A673 (cell line): Measurements from ENCODE around the gene COPS4. TPM values are rescaled to one million over a fixed set of nuclear protein-coding genes. Genes with fewer than 3 reads are reported as not detected.
"Not testable (repeated sequence)": the region's sequence is repeated elsewhere in the genome, so short reads cannot be mapped to it uniquely, and the experiment has no call there.

ENCODE experiments used
- BruUV-seq: library from RNA; stranded (reverse); fragments of 400-500 nt; replicated peaks from 2 replicates; lab custom pipeline; 2021; lab: Mats Ljungman, UMichigan
- CTCF ChIA-PET: fragments of 300-600 bp; sonication (Branson Sonifier 250); formaldehyde crosslinking; loops from one replicate; lab custom pipeline; 2022; ENCODE audit warnings: antibody characterized with exemption; lab: Charles Lee
- POLR2A ChIA-PET: fragments of 300-600 bp; sonication (Branson Sonifier 250); formaldehyde crosslinking; loops from one replicate; lab custom pipeline; 2022; ENCODE audit warnings: antibody characterized with exemption; ENCODE audit not compliant: low non-redundant PET; lab: Charles Lee
- DNase-seq: peaks from one replicate; pipeline ENCODE4 v3.0.0-alpha.2; 2015; ENCODE audit warnings: low spot score
- H3K27ac ChIP-seq: fragments of 200-600 bp; sonication (generic); 2 replicates; pipeline ENCODE4 v1.5.1; 2016; ENCODE audit warnings: mixed run types, low read depth, mild to moderate bottlenecking, mixed read lengths, antibody characterized with exemption, low read length; ENCODE audit not compliant: poor library complexity, severe bottlenecking
- H3K27me3 ChIP-seq: fragments of 200-600 bp; sonication (generic); replicated peaks from 2 replicates; pipeline ENCODE4 v1.6.1; 2017; ENCODE audit warnings: mixed run types, low read depth, mild to moderate bottlenecking, mixed read lengths, antibody characterized with exemption, low read length; ENCODE audit not compliant: insufficient read depth, poor library complexity
- H3K36me3 ChIP-seq: fragments of 200-600 bp; sonication (generic); 2 replicates; pipeline ENCODE4 v1.6.1; 2016; ENCODE audit warnings: mixed run types, mild to moderate bottlenecking, mixed read lengths, antibody characterized with exemption, low read length; ENCODE audit not compliant: insufficient read depth, poor library complexity, severe bottlenecking
- H3K4me1 ChIP-seq: fragments of 200-600 bp; sonication (generic); 2 replicates; pipeline ENCODE4 v1.6.1; 2017; ENCODE audit warnings: mixed run types, mild to moderate bottlenecking, mixed read lengths, antibody characterized with exemption, low read length; ENCODE audit not compliant: insufficient read depth, poor library complexity, severe bottlenecking
- H3K4me3 ChIP-seq: fragments of 200-600 bp; sonication (generic); 2 replicates; pipeline ENCODE4 v1.5.1; 2016; ENCODE audit warnings: low read depth, mixed run types, mild to moderate bottlenecking, mixed read lengths, low read length; ENCODE audit not compliant: poor library complexity, severe bottlenecking
- H3K9me3 ChIP-seq: fragments of 200-600 bp; sonication (generic); 2 replicates; pipeline ENCODE4 v1.6.1; 2016; ENCODE audit warnings: mixed run types, low read depth, mild to moderate bottlenecking, mixed read lengths, antibody characterized with exemption, low read length; ENCODE audit not compliant: poor library complexity, severe bottlenecking
- CTCF ChIP-seq: fragments of 300-800, 200-600 bp; sonication (generic); conservative IDR thresholded peaks from 2 replicates; pipeline ENCODE4 v1.5.1; 2017; ENCODE audit warnings: low read depth, mild to moderate bottlenecking, antibody characterized with exemption, low read length, moderate library complexity, mixed read lengths
- EZH2 ChIP-seq: fragments of 200-600 bp; sonication (generic); IDR thresholded peaks from 2 replicates; pipeline ENCODE4 v1.6.1; 2017; ENCODE audit warnings: borderline replicate concordance, low read depth, mild to moderate bottlenecking, mixed read lengths, antibody characterized with exemption, low read length; ENCODE audit not compliant: poor library complexity, severe bottlenecking
- intact Hi-C: fragments of 100-400 bp; cut with micrococcal nuclease; formaldehyde crosslinking; loops from one replicate; pipeline ENCODE4 v1.10.0; 2022; ENCODE audit not compliant: unreplicated experiment
- total RNA-seq: library from RNA; stranded (reverse); gene quantifications from 2 replicates; pipeline ENCODE4 v1.2.3, GENCODE V29; 2021

COPS4 gene
- total RNA-seq, 1 experiment from 2014 or later = 25.5 TPM

GRCh38 chr4:83043801-83044407, 8.9 kb downstream of the COPS4 start:
- BruUV-seq = no TSS peak
- POLR2A ChIA-PET = no interaction called here
- Histone ChIP-seq H3K27me3 (no peaks in the 10 kb centered on the region), H3K4me3 (no peak overlapping the region), H3K27ac (no peak overlapping the region), H3K9me3 (no peaks in the 10 kb centered on the region), H3K36me3 (no peaks in the 10 kb centered on the region), H3K4me1 (no peaks in the 10 kb centered on the region)
- intact Hi-C loops = no loop called here
- no peak for DNase-seq
- CTCF ChIA-PET = no interaction called here
- TF ChIP-seq EZH2 (no peak), CTCF (no peak)

GRCh38 chr4:83046693-83047473, 11.9 kb downstream of the COPS4 start:
- ChIA-PET CTCF (no interaction called here), POLR2A (no interaction called here)
- Histone ChIP-seq H3K4me3 (no peak overlapping the region), H3K4me1 (no peaks in the 10 kb centered on the region), H3K36me3 (no peaks in the 10 kb centered on the region), H3K27me3 (no peaks in the 10 kb centered on the region), H3K27ac (no peak overlapping the region), H3K9me3 (no peaks in the 10 kb centered on the region)
- DNase-seq = no peak
- BruUV-seq = no TSS peak
- intact Hi-C loops = no loop called here
- no peak for TF ChIP-seq EZH2

- H3K27ac ChIP-seq, H3K4me1 ChIP-seq, intact Hi-C loops, H3K27me3 ChIP-seq, POLR2A ChIA-PET, BruUV-seq, H3K9me3 ChIP-seq, H3K4me3 ChIP-seq, H3K36me3 ChIP-seq, DNase-seq, CTCF ChIA-PET: not testable (repeated sequence)
Measured at GRCh38 chr4:83048781-83049180, 13.8 kb downstream of the COPS4 start.

- Histone ChIP-seq H3K4me3 (no peak overlapping the region), H3K36me3 (peaks cover 6% of the 10 kb centered on the region), H3K27ac (no peak overlapping the region), H3K9me3 (no peaks in the 10 kb centered on the region), H3K27me3 (no peaks in the 10 kb centered on the region), H3K4me1 (no peaks in the 10 kb centered on the region)
- CTCF ChIA-PET = no interaction called here
- TF ChIP-seq EZH2 (no peak), CTCF (0 out of 2 replicates have a peak, but pooled peaks have one; percentile 27)
- BruUV-seq = no TSS peak
- intact Hi-C loops = no loop called here
- POLR2A ChIA-PET = no interaction called here
- no peak for DNase-seq
Measured at GRCh38 chr4:83054928-83055327, 19.9 kb downstream of the COPS4 start.
